ENCODE data around the gene SMIM32.

Gene SMIM32

GRCh38 chr5:136192526-136193321 lies at the start of gene SMIM32:
TSS of gene SMIM32 (minus strand) at chr5:136193162. CDS start at chr5:136192524, 638 bp downstream.
- DNase-seq = peak; percentile 22

GRCh38 chr5:136242611-136243010 lies 49.6 kb upstream of the SMIM32 start:
- no peak for DNase-seq

GRCh38 chr5:136242136-136242535 lies 49.2 kb upstream of the SMIM32 start:
- no peak for DNase-seq

GRCh38 chr5:136240894-136241293 lies 47.9 kb upstream of the SMIM32 start:
- DNase-seq = no peak

- DNase-seq = no peak
Measured at GRCh38 chr5:136236479-136237083, 43.6 kb upstream of the SMIM32 start.

- no peak for DNase-seq
Measured at GRCh38 chr5:136235321-136235720, 42.4 kb upstream of the SMIM32 start.

DNA sequence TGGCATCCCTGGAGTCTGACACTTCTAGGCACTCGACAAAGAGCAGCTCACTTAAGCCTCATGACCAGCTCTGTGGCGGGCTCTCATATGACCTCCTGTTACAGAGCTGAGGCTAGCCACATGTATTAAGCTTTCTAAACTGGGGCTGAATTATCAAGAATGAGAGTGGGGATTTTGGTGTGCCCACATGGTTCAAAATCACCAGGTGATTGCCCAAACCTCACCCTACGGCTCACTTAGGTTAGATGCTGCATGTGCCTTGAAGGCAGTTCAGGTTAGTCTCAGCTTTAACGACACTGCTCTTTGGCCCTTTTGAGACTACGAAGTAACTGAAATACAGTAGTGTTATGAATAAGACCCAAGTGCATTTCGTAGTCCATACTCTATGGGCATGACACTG lies 39.4 kb upstream of the SMIM32 start:
- no peak for DNase-seq

- no peak for DNase-seq
Measured at GRCh38 chr5:136230176-136230575, 37.2 kb upstream of the SMIM32 start.

GRCh38 chr5:136228136-136228757 lies 35.3 kb upstream of the SMIM32 start:
- DNase-seq = no peak

GRCh38 chr5:136226401-136226800 lies 33.4 kb upstream of the SMIM32 start:
- DNase-seq = no peak

DNA sequence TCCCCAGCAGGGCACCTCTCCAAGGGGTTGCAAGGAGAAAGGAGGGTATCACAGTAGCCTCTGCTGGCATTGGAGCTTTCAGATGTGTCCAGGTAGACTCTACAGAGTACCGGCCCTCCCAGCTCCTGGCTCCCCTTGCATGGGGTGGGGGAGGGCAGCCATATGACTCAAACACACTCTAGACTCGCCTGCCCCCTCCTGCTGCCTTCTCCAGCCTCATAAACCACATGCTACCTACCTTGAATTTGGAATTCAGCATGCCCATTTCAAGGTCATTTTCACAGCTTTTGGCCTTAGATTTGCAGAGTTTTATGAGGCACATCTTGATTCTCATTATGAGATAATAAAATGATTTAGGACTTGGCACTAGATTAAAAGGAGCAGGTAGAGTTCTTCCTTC lies 32.8 kb upstream of the SMIM32 start:
- DNase-seq = no peak

DNA sequence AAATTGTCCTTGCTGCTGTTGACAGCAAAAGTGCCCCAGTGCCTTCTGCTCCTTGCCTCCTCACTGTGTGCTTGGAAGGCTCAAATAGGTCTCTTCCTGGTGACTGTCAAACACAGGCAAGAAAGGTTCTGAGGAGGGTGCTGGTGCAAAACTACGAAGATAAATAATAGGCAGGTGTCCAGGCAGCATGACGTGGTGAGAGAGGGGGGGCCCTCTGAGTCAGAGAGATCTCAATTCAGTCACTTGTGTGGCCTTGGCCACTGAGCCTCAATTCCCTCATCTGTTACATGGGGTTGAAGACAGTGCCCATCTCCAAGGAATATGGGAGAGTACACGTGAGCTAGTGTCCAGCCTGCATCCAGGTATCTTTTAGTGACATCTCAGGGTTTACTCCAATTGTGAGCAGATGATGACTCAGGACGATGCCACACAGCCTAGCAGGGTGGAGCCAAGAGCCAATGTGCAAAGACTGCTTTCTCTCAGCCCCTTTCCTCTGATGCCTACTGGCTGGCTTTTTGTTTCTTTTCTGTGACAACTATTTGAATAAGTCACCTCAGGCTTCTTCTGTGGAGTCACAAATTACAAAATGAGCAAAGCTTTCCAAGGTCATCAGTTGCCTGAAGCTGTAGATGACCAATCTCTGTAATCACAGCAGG lies 29.7 kb upstream of the SMIM32 start:
- no peak for DNase-seq

DNA sequence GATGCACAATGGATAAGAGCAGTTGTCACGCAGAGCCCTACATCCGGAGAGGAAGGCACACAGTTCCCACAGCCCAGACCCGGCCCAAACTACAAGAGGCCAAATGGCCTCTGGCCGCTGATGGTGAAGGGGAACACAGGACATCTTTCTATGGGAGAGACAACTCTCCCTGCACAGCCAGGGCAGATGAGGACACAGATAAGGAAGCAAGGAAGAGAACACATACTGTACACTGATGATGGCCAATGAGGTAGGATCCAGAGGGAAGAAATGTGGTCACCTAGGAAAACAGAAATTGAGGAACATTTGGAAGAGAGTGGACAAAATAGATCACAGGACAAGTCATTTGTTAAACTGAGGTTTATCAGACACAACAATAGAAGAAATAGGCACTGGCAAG lies 28.4 kb upstream of the SMIM32 start:
- DNase-seq = no peak

- DNase-seq = no peak
Measured at GRCh38 chr5:136216230-136216629, 23.3 kb upstream of the SMIM32 start.

- DNase-seq = no peak
Measured at GRCh38 chr5:136215812-136216211, 22.9 kb upstream of the SMIM32 start.

- no peak for DNase-seq
Measured at GRCh38 chr5:136213919-136214493, 21.0 kb upstream of the SMIM32 start.

DNA sequence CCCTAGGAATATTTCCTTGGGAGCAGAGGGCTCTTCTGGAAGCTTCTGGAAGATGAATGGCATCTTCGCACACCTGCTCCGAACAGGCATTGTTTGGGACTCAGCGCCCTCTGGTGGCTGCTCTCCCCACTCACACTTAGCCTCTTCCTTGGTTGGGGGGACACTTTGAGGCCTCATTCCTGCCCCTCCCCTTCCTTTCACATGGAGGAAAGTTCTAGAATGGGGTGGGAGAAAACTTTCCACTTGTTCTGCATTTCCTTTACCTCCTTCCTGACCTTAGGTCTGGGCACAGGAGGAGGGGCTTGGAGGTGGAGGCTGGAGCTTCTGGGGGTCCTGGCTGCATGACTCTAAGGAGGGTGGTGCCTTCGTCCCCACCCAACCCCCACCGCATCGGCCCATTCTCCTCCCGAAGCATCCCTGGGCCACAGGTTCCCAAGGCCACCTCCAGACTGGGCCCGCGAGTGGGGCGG lies 19.3 kb upstream of the SMIM32 start:
- DNase-seq = no peak

DNA sequence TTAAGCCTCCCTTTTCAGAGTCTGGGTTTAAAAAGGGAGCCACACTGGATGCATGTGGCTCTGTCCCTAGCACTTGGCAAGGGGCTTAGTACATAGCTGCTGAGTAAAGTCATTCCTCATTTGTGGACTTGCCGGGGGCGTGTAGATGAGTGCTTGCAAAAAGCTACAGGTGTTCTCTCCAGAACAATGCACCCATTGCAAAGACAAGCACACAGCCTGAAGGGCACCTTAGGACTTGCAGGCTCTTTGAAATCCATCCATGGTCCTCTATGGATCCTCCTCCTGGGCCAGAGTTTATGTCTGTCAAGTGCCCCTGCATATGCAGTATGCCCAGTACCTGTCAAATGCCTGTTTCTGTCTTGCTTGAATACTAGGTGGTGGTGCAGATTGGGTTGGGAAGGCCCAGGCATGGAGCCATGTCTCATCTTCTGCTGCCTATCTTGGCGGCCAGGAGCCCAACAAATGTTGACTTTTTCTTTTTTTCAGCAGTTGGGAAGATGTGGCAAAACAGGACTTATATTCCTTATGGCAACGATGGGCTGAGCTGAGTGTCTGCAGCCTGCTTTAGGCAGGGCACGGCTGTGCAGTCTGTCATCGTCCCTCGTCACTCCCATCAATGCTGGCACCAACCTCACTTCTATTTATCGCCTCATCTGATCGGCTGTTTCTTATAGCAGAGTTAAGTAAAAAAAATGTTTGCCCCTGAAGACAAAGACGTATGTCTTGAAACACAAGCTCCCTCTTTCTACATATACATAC lies 18.5 kb upstream of the SMIM32 start:
- DNase-seq = no peak

GRCh38 chr5:136210259-136210658 lies 17.3 kb upstream of the SMIM32 start:
- no peak for DNase-seq

DNA sequence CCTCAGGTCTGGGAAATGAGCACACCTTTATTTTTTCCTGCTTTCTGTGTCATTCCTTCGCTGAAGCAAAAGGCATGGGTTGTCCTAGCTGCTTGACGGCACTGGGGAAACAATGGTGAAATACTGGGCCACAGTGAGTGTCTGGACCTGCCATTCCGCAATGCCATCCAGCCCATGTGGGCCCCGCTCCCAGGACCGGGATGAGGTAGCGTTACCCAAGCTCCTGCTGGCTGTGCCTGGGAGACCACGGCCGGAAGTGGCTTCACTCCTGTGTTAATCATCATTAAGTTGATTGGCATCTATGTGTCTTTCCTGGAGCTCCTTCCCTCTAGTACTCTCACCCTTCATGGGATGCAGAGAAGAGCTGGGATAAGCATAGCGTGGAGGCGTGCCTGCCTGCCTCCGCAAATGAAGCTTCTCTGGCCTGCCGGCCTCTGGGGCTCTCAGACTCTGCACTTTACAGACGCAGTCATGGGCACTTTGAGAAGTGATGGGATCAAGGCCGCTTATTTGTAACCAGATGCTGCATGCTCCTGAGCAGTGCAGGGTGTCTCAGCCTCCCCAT lies 16.5 kb upstream of the SMIM32 start:
- DNase-seq = no peak

- DNase-seq = no peak
Measured at GRCh38 chr5:136208916-136209315, 16.0 kb upstream of the SMIM32 start.

GRCh38 chr5:136207631-136208030 lies 14.7 kb upstream of the SMIM32 start:
- DNase-seq = no peak

All from DMS79 (cell line).